Omental fat pad (tissue), 4 donors: ENCODE data around the gene FRMD4A. TPM values are rescaled to one million over a fixed set of nuclear protein-coding genes. Genes with fewer than 3 reads are reported as not detected.
"Not testable (repeated sequence)": the region's sequence is repeated elsewhere in the genome, so short reads cannot be mapped to it uniquely, and the experiment has no call there.

ENCODE experiments used
- ATAC-seq: fragments of 150-250 bp; one replicate; pipeline ENCODE4 v1.9.1; 2016; ENCODE audit warnings: mild to moderate bottlenecking, moderate library complexity; ENCODE audit not compliant: low FRiP score
- DNase-seq: peaks from one replicate; pipeline ENCODE4 v3.0.0-alpha.2; 2019; ENCODE audit warnings: low spot score
- CTCF ChIP-seq, 3 donors: fragments of 450-650 bp; IDR thresholded peaks; one replicate each; pipeline ENCODE4 v1.5.1; 2016 to 2017; ENCODE audit warnings: antibody characterized with exemption in 3 of 3, mild to moderate bottlenecking in 3 of 3, moderate library complexity in 2 of 3
- total RNA-seq, 4 donors: library from RNA; depleted of rRNA; stranded (reverse); fragments of >200 nt; gene quantifications; one replicate each; pipeline ENCODE4 v1.1.0, GENCODE V29; 2016

The FRMD4A gene
- total RNA-seq, 4 donors from 2014 or later, result 66.8 to 119 (median 81.6) TPM

- ATAC-seq (no peak), DNase-seq (no peak)
- no peak for TF ChIP-seq CTCF (IDR thresholded peaks at IDR 0.05)
These were observed 500.3 kb downstream of the FRMD4A start for GRCh38 chr10:13830385-13830784.

GRCh38 chr10:13829790-13830189 lies 500.9 kb downstream of the FRMD4A start:
- TF ChIP-seq CTCF (IDR thresholded peaks at IDR 0.05), result no peak
- no peak for DNase-seq
- no peak for ATAC-seq

GRCh38 chr10:13828284-13828683 lies 502.4 kb downstream of the FRMD4A start:
- DNase-seq, ATAC-seq: not testable (repeated sequence)

GRCh38 chr10:13827076-13827797 lies 503.5 kb downstream of the FRMD4A start:
- TF ChIP-seq CTCF (IDR thresholded peaks at IDR 0.05), result no peak
- DNase-seq (no peak), ATAC-seq (peak; percentile 56)

- no peak for DNase-seq
- no peak for ATAC-seq
- TF ChIP-seq CTCF (IDR thresholded peaks at IDR 0.05), result no peak
These were observed 506.9 kb downstream of the FRMD4A start for GRCh38 chr10:13823709-13824405.

- DNase-seq, result no peak
These were observed 507.5 kb downstream of the FRMD4A start for GRCh38 chr10:13823096-13823708.

More at GRCh38 chr10:13823096-13823708, 507.5 kb downstream of the FRMD4A start:
- no peak for ATAC-seq
- TF ChIP-seq CTCF (IDR thresholded peaks at IDR 0.05), result no peak
